HG03139 (cell line): ENCODE measurements around the gene TARDBP.
A peak's percentile ranks its signal among the peaks of the same experiment; 100 is the strongest.
"Not testable (repeated sequence)": the region's sequence is repeated elsewhere in the genome, so short reads cannot be mapped to it uniquely, and the experiment has no call there.

ENCODE experiments used
- ATAC-seq: cut with Tn5 transposase; IDR thresholded peaks from one replicate; pipeline ENCODE4 v1.9.1; 2021; ENCODE audit not compliant: unreplicated experiment

The TARDBP gene

DNA sequence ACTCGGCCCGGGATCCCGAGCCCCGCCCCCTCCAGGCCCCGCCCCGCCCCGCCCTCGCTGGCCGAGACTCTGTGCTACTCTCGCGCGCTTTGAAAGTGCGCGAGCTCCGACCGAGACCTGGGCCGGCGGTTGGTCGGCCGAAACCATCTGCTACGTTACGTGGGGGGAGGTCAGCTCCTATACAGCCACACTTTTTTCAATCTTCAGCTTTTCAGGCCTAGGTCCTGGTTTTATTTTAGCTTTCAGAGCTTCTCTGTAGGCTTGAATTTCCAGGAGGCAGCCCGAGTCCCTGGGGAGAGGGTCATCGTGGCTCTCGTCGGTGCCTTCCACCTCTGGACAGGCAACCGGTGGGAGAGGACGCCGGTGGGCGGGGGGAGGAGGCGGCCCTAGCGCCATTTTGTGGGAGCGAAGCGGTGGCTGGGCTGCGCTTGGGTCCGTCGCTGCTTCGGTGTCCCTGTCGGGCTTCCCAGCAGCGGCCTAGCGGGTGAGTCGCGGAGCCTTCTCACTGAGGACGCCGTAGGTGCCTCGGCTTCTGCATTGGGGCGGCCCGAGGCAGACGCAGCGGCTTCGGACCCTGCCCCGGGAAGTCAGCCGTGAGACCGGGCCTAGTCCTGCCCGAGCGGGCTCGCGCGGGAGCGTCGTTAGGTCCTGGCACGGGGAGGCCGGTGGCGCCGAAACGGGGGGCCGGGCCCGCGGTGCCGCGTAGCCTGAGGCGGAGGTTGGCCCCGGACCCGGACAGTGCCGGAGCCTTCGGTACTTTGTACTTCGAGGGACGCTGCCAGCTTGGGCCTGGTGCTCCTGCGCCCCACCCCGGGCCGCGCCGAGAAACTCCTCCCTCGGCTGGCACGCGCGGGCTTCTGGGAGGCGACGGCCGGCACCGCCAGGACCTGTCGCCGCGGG is at the start of gene TARDBP:
Gene TARDBP, plus strand, starts transcription at position 395 of the 900 bp plus-strand sequence. CDS start 1,074 bp downstream, outside the sequence.
- peak; percentile 81 for ATAC-seq

DNA sequence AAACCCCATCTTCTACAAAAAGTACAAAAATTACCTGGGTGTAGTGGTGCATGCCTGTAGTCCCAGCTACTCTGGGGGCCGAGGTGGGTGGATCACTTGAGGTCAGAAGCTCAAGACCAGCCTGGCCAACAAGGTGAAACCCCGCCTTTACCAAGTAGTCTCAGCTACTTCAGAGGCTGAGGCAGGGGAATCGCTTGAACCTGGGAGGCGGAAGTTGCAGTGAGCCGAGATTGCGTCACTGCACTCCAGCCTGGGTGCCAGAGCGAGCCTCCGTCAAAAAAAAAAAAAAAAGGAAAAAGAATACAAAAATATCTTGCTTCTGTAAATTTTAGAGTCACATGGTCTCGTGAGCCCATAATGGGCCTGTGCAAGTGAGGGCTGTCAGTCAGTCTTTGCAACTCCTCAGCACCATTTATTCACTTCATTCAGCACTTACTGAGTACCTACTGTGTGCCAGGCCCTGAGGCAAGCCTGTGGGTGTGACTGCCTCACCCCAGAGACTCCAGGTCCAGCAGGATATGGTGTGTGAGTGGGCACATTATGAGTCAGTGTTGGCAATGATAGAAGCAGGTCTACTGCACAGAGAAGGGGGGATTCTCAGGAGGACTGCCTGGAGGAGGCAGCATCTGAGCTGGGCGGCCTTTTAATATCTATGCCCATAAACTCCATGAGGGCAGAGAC is 46.8 kb upstream of the TARDBP start:
- ATAC-seq: no peak

DNA sequence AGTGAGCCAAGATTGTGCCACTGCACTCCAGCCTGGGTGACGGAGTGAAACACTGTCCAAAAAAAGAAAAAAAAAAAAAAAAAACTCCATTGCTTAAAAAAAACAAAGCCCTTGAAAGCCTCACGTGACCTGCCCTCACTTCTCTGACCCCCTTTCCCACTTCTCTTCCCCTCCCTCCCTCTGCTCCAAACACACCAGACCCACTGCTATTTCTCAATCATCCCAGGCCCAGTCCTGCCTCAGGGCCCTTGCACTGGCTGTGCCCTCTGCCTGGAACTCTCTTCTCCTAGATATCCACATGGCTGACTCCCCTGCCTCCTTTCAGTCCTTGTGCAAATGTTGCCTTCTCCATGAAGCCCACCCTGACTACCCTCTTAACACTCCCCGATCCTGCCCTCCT is 45.4 kb upstream of the TARDBP start:
- no peak for ATAC-seq

DNA sequence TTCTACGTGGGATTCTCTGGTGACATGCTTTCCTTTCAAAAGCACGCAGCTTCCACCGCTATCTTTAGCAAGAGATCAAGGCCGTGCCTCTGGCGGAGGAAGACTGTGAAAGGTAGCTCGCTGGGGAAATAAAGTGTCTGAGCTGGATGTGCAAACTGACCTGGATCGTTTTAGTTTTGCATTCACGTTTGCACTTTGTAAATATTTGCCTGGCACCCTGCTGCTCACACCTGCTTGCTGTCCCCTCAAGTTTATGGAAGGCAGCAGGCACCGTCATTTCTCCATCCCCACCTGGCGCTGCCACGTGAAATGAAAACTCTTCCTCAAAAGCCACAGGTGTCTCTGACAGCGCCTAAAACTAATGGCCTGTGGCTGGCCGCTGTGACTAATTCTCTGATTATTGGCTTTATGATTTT is 44.0 kb upstream of the TARDBP start:
- no peak for ATAC-seq

DNA sequence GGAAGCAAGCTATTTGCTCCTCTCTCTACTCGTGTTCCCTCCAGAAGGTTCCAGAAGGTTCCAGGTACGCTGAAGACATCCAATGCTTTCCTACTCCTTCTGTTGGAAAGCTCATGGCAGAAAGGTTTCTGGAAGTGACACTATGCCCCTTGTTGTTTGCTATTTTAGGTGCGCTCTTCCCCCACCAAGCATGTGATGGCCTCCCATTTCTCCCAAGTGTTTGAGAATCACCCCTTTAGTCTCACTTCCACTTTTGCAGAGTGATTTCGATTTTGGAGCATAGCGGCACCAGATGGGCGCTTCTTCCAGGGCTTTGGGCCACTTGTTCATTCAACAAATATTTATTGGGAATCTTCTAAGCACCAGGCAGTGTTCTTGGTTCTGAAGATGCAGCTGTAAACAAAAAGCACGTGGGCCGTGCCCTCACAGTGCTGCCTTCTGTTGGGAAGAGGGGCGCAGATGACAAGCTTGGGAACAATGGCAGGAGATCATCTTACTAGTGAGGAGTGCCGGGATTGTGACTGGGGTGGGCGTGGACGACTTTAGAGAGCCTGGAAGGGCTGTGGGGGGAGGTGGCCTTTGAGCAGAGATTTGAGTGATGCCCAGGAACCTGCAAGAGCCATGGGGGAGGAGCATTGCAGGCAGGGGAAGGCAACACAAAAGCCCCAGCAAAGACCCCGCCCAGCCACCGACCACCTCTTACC is 43.0 kb upstream of the TARDBP start:
- no peak for ATAC-seq

DNA sequence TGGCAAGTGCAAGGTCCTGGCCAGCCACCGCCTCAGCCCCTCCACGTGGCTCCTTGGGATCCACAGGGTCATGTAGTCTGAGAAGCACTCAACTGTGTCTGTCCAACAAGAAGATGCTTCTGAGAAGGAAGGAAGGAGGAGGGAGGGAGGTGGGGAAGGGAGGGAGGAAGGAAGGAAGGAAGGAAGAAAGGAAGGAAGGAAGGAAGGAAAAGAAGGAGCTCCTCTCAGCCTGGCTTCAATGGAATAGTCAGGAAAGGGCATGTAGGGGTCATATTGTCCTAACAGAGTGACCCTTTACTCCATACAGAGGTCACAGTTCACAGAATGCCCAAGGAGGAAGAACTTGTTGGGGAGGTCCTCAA is 42.5 kb upstream of the TARDBP start:
- ATAC-seq: no peak

DNA sequence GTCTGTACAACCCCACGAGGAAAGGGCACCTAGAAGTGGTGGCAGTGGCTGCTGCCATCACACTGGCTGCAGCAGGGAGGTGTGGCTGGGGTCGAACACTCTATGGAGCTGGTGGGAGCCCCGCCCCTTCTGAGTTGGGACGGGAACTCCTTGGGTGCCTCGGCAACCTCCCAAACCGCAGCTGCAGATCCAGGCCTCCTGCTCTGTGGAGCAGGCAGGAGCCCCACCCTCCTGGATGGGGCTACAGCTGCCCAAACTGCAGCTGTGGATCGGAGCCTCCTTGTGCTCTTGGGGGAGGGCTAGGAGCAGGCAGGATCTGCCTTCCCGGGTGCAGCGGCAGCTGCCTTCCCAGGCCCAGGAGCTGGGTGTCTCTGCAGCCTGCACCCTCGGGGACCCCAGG is 38.9 kb upstream of the TARDBP start:
- ATAC-seq: no peak

DNA sequence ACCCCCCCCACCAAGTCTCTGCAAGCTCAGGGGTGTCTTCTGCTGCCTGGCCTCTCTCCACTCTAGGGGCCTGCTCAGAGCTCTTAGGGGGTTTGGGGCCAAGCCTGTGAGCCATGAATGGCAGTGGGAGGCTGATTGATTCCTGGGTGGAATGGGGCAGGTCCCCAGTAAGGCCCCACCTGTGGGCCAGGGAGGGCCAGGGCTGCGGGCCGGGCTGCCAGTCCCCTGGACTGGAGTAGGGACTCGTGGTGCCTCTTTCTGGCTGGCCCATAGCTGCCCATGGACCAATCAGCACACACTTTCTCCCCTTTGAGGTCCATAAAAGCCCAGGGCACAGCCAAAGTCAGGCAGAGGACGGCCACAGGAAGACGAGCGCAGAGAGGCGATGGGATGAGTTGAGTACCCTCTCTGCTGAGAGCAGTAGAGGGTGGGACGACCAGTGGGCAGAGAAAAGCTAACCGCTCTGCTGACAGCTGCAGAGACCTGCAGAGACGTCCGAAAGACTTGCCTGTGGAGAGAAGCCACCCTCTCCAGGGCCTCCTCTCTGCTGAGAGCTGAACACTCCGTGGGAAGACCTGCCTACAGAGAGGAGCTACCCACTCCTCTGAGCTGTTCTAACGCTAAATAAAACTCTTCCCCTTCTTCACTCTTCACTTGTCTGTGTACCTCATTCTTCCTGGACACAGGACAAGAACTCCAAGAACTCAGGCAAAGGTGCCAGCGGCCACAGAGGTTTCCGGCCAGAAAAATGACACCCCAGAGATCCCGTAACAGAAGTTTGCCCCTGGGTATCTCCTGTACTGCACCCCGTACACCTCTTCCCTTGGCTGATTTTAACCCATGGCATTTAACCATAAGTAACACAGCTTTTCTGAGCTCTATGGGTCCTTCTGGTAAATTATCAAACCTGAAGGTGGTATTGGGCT is 38.2 kb upstream of the TARDBP start:
- ATAC-seq: no peak

DNA sequence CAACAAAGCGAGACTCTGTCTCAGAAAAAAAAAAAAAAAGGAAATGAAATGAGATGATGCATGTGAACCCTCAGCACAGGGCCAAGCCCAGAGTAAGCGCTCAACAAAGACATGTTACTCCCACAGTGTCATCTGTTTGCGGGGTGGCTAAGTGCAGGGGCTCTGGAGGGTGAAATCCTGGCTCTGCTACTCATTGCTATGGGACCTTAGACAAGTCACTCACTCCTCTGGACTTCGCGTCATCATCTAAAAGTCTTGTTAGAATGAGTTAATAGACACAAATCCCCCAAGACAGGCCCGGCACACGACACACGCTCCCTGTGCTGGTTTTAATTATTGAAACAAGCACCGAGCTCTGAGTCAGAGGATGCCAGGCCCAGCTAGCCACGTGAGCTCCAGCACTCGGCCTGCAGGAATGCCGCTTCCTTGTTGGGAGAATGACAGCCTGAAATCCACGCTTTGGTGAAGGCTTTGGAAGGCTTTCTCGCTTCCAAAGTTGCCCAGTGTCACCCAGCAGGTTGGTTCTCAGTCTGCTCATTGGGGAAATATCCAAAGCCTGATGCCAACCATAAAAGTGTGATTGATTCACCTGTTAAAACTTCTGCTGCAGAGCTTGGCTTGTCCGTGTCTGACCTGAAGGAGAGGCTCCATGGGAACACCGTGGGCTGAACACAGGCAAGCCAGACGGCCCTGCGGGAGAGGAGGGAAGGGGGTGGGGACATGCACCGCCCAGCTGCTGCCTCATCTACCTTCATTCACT is 36.7 kb upstream of the TARDBP start:
- no peak for ATAC-seq

DNA sequence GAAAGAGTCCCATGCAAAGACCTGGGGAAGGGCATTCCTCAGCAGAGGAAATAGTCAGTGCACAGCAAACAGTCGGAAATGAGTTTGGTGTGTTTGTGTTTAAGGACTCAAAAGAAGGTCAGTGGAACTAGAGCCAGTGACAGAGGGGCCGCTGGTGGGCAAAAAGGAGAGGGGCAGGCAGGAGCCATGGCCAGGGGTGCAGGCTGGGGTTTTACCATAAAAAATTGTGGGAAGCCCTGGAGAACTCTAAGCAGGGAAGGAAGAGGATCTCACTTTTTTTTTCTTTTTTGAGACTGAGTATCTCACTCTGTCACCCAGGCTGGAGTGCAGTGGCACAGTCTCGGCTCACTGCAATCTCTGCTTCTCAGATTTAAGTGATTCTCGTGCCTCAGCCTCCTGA is 33.7 kb upstream of the TARDBP start:
- no peak for ATAC-seq

DNA sequence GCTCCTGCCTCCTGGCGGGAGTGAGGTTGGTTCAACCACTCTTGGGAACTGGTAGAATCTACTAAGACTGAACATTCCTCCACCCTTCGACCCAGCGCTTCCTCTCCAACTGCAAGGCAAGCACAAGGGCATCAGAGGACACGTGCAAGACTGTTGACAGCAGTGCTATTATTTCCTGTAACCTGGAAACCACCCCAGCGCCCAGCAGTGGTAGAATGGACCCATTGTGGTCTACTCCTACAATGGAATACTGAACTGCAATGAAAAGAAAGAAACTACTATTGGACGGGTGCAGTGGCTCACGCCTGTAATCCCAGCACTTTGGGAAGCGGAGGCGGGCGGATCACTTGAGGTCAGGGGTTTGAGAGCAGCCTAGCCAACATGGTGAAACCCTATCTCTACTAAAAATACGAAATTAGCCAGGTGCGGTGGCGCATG is 33.0 kb upstream of the TARDBP start:
- no peak for ATAC-seq

DNA sequence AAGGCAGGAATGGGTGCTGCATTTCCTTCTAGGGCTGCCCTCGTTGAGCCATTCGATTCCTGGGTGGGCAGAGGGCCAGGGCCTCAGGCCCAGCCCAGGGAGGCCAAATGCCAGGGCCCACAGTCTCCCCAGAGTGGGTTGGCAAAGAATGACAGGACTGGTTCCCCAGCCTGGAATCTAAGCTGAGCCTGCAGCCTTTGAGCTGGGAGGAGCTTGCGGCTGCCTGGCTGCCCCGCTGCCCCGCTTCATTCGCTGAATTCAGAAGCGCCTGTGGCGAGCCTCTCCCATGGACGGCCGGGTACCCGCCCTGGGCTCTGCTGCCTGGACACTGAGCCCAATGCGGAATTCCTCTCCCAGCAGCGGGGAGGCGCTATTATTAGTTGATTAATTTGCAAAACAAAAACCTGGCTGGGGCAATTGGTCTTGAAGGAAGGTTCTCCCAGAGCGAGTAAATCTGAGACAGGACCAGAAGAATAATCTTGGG is 32.3 kb upstream of the TARDBP start:
- no peak for ATAC-seq

DNA sequence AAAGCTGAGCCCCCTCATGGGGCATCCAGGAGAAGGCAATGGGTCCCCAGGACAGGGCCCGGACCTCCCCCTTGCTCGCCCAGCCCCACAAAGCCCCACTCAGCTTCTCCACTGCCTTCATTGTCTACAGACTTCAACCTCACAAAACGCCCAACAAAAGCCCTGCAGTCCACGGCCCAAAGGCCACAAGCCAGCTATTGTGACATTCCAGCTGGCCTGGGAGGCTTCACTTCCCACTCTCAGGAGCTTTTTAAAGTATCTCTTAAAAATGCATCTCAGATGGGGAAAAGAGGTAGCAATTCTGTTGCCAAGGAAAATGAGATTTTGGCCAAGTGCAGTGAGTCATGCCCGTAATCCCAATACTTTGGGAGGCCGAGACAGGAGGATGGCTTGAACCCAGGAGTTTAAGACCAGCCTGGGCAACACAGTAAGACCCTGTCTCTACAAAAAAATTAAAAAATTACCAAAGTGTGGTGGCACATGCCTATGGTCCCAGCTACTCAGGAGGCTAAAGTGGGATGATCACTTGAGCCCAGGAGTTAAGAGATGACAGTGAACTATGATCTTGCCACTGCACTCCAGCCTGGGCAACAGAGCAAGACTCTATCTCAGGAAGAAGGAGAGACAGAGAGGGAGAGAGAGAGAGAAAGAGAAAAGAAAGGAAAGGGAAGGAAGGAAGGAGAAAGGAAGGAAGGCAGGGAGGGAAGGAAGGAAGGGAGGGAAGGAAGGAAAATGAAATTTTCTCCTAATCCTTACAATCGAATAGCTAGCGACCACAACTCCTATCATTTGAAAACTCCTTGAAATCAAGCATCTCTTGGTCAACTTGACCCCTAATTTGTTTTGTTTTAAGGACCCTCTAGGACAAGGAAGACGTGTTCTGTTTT is 31.4 kb upstream of the TARDBP start:
- ATAC-seq: no peak

DNA sequence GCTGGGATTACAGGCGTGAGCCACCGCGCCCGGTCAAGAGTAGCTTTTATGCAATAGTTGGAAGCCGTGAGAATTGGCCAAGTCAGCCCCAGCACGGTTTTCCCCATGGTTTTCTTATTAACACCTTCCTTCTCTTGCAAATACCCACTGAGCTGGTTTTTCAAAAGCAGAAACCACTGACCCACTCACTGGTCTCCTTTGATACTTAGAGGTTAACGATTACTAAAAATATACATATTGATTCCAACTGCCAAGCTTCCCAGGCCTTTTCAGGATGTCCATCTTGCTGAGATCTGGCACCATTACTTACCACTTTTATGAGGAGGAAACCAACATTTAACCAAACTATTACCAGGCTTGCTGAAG is 25.9 kb upstream of the TARDBP start:
- no peak for ATAC-seq

DNA sequence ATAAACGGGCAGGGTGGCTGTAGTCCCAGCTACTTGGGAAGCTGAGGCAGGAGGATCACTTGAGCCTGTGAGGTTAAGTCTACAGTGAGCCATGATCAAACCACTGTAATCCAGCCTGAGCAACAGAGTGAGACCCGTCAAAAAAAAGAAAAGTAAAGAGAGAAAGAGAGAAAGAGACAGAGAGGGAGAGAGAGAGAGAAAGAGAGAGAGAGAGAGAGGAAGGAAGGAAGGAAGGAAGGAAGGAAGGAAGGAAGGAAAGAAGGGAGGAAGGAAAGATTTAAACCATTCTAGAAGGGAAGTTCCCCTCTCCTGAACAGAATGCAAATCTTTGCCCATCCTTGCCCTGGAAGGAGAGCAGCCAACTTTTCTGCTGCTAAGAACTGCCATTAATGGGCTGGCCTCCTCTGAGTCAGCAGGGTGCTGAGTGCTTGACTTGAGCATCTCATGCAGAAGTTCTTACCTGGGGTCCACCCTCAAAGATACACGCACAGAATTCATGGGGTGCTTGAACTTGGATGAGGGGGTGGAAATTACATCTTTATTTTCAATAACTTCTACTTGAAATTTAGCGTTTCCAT is 24.5 kb upstream of the TARDBP start:
- ATAC-seq: no peak

DNA sequence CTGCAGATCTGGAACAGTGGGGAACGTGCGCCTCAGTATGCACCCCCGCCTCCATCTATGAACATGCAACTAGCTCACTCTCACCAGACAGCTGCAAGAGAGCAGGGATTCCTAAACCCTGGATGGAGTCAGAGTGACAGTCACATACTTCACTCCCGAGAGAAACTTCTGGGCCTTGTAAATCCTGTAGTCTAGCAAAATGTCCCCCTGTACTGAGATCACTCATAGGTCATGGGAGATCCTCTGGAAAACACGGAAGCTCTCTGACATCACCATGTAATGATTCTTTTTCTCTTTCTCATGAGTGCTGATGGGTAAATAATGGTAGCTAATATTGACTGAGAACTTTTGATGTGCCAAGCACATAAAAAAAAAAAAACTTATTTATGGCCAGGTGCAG is 23.4 kb upstream of the TARDBP start:
- ATAC-seq: no peak

DNA sequence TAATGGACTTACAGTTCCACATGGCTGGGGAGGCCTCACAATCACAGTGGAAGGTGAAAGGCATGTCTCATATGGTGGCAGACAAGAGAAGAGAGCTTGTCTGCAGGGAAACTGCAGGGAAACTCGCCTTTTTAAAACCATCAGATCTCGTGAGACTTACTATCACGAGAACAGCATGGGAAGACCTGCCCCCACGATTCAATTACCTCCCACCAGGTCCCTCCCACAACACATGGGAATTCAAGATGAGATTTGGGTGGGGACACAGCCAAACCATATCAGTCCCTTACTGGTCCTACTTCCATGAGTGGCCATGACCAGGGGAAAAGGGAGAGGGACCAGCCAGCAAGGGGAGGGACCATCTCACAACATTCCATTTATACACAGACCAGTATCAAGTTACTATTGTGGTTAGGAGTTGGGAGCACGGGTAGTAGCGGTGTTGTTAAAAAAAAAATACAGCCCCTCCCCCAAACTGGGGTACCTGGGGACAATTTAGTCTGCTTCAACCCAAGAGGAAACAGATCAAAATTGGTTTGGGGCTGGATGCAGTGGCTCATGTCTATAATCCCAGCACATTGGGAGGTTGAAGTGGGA is 22.4 kb upstream of the TARDBP start:
- not testable (repeated sequence) for ATAC-seq

DNA sequence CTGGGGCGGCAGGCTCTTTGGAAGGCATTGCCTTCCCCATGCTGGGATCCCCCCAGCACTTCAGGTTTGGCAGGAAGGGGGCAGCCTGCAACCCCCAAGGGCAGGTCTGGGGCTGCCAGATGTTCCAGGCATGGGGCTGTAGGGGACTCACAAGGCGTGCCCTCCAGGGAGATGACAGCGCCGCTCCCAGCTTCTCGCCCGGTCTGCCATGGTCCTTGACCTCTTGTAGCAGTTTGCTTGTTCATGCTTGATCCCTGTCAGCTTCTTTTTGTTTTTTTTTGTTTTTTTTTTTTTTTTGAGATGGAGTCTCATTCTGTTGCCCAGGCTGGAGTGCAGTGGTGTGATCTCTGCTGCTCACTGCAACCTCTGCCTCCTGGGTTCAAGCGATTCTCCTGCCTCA is 21.6 kb upstream of the TARDBP start:
- ATAC-seq: no peak
